ENCODE measurements around the gene IDNK. TPM values are rescaled to one million over a fixed set of nuclear protein-coding genes. Genes with fewer than 3 reads are reported as not detected.
"Not testable (repeated sequence)": the region's sequence is repeated elsewhere in the genome, so short reads cannot be mapped to it uniquely, and the experiment has no call there.

Gene IDNK
- total RNA-seq: 3.7 TPM

- DNase-seq: peak; percentile 56
These were observed at the start of gene IDNK for GRCh38 chr9:83622939-83623678. Gene IDNK, plus strand, starts transcription at chr9:83623143. Its CDS starts 29 bp downstream, at chr9:83623172.

- no peak for DNase-seq
These were observed 48.5 kb upstream of the IDNK start for GRCh38 chr9:83574482-83574881.

DNA sequence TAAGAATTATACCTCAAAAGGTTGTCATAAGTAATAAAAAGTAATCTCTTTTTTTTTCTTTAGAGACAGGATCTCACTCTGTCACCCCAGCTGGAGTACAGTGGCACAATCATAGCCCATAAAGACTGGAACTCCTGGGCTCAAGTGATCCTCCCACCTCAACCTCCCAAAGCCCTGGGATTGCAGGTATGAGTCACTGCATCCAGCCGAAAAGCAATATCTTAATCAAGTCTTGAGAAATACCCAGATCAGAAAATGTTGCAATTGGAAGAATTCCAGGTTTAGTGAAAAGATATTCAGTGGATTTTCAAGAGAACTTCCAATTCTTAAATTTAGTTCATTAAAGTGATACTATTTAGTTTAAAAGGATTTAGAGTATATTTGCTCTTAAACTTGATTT is 40.9 kb upstream of the IDNK start:
- no peak for DNase-seq

GRCh38 chr9:83583151-83584014 is 39.6 kb upstream of the IDNK start:
- peak; percentile 81 for DNase-seq

DNA sequence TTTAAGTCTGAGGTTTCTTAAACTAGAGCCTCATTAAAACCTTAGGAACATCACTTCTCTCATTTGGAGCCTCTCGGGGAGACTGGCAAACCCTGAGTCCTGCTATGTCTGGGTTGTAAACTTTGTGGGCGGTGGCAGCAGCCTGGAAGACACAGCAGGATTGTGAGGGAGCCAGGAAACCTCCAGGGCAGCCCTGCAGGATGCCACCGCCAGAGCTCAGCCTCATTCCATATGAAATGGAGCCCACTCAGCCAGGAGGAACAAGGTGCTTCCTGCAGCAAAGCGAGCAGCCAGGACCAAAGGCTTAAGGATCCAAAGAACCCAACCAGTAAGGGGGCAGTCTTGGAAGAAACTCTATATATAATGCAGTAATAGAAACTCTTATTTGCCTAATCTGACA is 37.9 kb upstream of the IDNK start:
- no peak for DNase-seq

GRCh38 chr9:83588256-83588655 is 34.7 kb upstream of the IDNK start:
- DNase-seq: no peak

- DNase-seq: peak; percentile 54
These were observed 25.9 kb upstream of the IDNK start for GRCh38 chr9:83596899-83597504.

GRCh38 chr9:83598487-83598886 is 24.5 kb upstream of the IDNK start:
- no peak for DNase-seq

- DNase-seq: peak; percentile 14
These were observed 23.9 kb upstream of the IDNK start for GRCh38 chr9:83599071-83599470.

DNA sequence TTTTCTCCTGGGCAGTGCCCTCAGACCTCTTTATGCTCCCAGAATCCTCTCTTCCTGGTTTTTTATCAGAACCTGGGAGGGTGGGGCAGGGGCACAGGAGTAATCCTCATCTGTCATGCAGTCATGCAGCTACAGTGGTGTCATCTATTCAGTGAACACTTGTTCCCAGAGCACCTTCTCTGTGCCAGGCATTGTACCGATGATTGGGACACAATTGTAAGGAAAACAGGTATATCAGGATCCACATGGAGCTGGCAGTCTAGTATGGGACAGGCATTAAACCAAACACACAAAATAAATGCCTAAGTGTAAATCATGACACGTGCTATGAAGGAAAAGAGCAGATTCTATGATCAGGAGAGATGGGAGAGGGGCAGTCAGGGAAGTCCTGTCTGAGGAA is 21.5 kb upstream of the IDNK start:
- DNase-seq: no peak

DNA sequence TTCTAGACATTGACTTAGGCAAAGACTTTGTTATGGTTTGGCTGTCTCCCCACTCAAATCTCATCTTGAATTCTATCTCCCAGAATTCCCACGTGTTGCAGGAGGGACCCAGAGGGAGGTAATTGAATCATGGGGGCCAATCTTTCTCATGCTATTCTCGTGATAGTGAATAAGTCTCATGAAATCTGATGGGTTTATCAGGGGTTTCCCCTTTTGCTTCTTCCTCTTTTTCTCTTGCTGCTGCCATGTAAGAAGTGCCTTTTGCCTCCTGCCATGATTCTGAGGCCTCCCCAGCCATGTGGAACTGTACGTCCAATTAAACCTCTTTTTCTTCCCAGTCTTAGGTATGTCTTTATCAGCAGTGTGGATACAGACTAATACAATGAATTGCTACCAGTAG is 15.3 kb upstream of the IDNK start:
- not testable (repeated sequence) for DNase-seq

DNA sequence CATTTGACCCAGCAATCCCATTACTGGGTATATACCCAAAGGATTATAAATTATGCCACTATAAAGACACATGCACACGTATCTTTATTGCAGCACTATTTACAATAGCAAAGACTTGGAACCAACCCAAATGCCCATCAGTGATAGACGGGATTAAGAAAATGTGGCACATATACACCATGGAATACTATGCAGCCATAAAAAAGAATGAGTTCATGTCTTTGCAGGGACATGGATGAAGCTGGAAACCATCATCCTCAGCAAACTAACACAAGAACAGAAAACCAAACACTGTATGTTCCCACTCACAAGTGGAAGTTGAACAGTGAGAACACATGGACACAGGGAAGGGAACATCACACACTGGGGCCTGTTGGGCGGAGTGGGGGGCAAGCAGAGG is 9.6 kb upstream of the IDNK start:
- DNase-seq: not testable (repeated sequence)

GRCh38 chr9:83617299-83617698 is 5.6 kb upstream of the IDNK start:
- DNase-seq: no peak

DNA sequence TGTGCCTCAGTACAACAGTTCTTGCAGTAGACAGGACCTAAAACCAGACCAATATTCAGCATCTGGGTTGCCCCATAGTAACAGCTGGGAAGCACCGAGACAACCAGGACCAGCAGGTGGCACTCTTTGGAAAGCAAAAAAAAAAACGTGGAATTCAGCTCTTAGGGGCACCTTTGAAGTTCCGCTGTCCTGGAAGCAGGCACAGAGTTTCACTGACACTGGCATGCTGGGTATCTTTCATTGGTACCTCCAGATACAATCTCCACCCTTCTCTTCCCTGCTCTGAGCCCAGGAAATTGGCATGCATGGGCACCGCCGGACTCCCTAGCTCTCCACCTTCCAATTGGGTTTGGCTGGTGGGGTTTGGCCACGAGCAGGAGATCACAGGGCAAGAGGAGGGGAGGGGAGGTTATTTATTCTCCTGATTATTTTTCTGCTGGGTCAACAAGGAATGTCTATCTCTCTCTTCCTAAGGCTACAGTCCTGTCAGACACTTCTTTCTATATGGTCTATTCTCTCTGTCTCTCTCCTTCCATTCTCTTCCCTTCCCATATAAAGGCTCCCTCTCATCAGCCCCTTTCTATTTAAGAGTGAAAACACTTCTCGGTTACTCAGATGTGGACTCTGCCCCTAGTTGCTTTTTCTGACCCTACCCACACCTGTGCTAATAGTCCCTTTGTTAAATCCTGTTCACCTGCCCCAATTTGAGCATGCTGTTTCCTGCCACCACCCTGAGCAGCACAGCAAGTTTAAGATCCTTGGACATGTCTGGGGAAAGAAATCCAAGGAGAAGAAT is 1.9 kb upstream of the IDNK start:
- DNase-seq: peak; percentile 71

DNA sequence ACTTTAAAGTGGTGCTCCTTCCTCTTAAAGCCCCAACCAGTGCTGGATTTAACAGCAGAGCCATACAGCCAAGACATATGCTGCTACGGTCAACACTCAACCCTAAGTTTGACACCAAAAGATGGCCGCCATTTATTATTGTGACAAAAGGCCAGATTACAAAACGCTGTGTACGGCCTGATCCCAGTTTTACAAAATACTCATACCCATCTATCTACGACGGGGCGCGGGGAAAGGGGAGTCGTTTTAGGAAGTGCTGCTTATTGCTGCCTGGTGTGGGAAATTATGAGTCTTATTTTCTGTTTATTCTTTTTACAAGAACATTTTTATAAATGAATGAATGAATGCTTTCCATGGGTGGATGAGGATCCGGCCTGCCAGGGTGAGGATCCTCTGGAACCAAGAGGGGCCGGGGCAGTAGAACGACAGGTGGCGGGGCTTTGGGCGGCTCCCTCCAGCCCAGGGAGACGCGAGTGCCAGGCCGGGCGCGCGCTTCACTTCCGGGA is 457 bp upstream of the IDNK start:
- peak; percentile 91 for DNase-seq

GRCh38 chr9:83623679-83624076 is 735 bp downstream of the IDNK start:
- no peak for DNase-seq

- DNase-seq: no peak
These were observed 2.2 kb downstream of the IDNK start for GRCh38 chr9:83625178-83625577.

DNA sequence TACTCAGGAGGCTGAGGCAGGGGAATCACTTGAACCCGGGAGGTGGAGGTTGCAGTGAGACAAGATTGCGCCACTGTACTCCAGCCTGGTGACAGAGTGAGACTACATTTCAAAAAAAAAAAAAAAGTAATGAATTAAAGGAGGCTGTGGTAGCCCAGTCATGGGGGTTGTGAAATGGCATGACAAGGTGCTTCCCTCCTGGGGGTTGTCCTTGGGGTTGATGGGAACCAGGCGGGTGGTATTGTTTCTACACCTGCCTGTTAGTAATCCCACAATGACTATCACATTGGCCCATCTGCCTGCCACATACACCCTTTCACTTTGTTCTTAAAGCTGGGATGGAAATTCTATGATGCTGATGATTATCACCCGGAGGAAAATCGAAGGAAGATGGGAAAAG is 5.6 kb downstream of the IDNK start:
- no peak for DNase-seq

GRCh38 chr9:83629433-83630104 is 6.6 kb downstream of the IDNK start:
- no peak for DNase-seq

- DNase-seq: peak; percentile 61
These were observed 8.1 kb downstream of the IDNK start for GRCh38 chr9:83630938-83631457.

DNA sequence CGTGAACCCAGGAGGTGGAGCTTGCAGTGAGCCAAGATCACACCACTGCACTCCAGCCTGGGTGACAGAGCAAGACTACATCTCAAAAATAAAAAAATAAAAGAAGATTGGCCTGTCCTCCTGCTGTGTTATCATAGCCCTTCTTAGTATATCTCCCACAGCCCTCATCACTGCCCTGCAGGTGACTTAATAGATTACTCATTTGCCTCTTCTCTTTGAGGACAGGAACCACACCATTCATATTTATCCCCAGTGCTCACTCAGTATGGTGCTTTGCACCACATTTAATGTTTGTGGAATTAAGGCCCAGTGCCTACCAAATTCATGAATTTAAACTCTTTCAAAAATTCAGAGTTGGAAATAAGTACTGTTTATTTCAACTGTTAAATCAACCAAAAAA is 10.3 kb downstream of the IDNK start:
- no peak for DNase-seq

Measured in tongue (tissue), 2 donors.